Measurements from ENCODE around the gene COL5A1.

The COL5A1 gene

DNA sequence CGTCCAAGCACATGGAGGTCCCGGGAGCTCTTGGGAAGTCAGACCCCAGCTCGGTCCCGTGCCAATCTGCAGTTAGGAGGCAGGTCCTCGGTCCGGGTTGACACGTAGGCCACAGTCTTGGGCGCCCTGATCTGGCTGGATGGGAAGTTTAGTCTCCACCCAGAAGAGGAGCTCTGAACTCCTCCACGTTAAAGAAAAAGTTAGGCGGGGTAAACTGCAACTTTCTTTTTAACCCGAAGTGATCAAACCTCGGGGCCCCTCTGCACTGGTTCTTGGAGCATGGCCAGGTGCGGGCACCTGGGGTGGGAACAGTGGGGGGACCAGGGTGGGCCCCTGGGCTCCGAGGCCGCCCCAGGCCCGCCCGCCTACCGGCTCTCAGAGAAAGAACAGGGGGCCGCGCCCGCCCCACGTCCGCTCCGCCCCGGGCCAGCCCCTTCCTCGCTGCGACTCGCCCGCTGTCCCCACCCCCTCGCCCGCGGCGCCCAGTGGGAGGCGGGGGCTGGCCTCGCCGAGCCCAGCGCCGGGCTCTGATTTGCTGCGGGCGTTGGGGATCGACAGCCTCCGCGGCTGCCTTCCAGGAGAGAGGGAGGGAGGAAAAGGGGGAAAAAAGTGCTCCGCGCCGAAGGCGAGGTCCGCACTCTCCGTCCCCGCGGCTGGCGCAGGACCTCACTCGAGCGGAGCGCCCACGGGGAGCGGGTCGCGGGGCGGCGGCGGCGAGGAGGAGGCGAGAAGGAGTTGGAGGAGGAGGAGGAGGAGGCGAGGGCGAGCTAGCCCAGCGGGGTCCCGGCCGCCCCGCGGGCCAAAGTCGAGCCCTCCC is at the start of gene COL5A1:
TSS of gene COL5A1 (plus strand) at position 631 of the 817 bp plus-strand sequence. CDS start 385 bp downstream, outside the sequence.
- no peak for DNase-seq

DNA sequence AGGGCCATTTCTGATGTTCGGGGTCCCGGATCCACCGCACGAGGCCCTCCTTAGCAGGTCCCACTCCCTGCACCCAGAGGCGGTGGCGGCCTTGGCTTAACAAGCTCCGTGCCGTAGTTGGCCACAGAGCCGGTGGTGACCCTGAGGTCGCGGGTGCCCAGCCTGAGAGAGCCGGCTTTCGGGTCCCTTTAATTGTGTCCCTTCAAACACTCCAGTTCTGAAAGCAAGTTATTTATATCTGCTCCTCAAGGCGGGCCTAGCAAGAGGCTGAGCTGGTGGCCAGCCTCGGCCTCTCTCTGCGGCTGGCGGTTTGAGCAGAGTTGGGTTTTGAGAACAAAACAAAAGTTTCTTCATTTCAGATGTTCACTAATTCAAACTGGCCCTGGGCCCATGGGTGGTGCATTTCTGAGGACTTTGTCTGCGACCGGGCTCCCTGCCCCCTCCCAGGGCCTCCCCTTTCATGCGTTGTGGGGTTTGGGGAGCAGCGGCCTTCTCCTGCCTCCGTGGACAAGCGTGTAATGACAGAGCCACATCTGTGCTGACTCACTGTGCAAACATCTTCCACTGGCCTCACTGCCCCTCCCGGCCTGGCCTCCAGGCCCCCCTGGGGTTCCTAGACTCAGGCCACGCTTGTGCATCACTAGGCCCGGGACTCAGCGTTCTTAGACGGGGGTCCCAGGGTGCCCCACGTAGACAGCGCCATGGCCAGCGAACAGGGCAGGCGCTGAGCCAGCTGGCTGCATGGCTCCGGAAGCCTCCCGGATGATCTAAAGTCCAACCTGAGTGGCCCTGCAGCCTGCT is 49.4 kb upstream of the COL5A1 start:
- no peak for DNase-seq

DNA sequence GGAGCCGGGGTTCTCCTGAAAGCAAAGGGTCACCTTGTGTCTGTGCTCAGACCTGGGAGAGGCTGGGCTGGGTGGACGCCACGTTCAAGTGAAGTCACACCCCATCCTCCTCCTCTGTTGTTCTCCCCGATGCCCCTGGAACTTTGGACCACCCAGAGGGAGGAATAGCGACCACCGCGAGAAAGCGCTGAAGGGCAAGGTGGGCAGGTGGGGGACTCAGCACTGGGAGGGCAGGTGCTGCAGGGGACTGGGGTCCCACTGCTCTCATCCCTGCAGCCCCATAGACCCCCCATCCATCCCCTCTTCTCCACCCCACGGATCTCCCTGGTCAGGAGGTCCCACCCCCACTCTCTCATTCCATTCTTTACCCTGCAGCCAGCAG is 48.8 kb upstream of the COL5A1 start:
- DNase-seq, result no peak

DNA sequence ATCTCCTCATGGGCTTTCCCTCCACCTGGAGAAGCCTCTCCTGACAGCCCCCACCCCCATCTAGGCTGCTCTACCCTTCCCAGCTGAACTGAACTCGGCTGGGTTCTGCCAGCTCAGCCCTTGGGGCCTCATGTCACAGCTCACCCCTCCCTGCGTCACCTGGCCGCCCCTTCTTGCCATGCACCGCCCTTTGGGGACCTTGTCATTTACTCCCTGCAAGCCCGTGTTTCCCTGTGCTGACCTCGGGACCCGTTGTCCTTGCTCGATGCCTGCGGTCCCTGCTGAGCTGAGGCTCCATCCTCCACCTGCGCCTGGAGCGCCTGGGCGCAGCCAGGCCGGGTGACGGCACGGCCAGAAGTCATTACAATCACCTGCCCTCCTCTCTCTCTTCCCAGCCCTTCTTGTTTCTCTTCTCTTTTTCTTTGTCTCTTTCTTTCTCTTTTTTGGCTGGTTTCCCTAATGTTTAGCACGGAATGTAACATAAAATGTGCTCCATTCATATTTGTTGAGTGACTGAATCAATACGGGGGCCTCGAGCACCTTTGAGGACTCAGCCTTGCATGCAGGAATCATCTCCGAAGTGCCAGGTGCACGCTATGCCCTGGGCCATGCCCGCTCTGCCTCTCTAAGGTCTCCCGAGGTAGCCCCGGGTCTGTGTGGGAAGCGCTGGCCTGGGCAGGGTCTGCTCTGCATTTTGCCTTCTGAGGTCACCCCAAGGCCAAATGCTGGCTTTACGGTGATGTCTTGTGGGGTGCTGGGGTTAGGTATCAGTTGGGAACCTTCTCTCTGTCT is 48.1 kb upstream of the COL5A1 start:
- DNase-seq, result no peak

DNA sequence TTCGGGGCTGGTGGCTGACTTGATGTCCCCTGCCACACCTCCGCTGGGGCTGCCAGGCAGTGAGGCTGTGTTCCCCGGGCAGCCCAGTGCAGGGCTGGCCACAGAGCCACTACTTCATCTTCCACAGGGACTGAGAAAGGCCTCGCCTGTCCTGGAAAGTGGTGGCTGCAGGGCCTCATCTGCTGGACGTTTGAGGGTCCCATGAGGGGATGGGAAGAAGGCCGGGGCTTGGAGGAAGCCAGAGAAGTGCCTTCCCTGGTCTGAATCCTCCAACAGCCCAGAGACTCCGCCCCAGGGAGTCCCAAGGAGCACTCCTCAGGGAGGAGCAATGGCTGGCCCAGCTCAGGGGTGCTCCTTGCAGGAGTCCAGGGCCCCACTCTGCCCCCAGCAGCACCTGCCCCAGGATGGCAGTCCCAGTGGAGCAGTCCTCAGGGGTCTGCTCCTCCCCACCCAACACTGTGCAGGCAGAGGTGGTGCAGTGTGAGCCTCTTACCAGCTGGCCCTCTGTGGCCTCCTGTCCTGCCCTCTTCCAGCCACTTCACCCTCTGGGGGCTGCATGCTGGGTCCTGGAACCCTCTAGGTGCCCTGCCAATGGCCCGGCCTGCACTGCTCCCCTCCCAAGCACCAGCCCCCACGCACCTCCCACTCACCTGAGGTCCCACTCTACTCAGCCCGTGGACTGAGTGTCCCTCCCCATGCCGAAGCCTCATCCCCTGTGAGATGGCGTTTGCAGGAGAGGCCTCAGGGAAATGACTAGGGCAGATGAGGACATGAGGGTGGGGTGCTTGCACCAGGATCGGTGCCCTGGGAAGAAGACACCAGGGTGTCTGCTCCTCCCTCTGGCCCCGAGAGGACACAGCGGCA is 47.3 kb upstream of the COL5A1 start:
- DNase-seq, result no peak

DNA sequence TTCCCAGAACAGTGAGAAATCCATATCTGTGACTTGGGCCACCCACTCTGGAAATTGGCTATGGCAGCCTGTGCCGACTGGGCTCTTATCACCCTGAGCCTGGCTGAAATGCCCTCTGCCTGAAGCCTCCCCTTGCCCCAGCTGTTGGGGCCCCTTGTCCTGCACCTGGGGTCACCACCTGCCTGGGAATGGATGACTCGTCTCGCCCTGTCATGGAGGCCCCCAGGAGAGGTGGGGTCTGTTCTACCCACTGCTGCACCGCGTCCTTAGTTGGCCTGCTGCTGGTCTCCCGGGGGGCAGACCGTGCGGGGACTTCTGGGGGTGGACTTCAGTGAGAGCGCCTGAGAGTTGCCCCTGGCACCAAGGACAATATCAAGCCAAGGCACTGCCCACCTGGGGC is 46.6 kb upstream of the COL5A1 start:
- no peak for DNase-seq

DNA sequence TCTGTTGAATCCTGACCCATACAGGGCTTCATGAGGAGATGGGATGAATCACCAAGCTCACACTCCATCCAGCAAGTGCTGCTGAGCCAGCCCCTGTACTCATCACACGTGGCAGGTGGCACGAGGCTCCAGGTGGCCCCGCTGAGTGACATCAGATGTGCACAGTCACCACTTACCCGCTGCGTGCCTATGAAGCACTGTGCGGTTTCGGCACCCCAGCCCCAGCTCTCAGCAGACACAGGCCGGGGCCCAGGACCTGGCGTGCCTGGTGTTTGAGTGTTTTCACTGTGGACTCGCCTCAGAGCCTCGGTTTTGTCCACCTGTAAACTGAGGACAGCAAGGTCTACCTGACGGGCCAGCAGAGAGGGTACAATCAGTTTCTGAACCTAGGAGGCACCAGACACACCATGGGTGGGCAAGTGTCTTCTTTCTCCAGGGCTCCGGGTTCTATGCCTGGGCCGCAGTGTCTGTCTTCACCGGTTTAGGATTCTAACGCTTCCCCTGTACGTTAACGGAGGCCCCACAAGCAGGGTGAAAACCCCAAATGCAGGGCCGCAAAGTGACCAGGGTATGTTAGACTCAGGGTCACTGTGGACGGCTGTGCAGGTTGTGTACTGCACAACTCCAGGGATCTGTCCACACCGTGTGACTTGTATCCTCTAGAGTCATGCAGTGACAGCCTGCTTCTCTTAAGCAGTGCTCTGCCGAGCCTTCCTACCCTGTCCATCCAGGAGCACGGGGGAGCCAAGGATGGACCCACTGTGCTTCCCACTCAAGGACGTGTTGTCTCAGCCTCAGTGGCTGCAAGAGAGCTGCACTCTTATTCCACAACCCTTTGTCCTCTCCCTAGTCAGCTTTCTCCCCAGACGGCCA is 44.3 kb upstream of the COL5A1 start:
- no peak for DNase-seq

DNA sequence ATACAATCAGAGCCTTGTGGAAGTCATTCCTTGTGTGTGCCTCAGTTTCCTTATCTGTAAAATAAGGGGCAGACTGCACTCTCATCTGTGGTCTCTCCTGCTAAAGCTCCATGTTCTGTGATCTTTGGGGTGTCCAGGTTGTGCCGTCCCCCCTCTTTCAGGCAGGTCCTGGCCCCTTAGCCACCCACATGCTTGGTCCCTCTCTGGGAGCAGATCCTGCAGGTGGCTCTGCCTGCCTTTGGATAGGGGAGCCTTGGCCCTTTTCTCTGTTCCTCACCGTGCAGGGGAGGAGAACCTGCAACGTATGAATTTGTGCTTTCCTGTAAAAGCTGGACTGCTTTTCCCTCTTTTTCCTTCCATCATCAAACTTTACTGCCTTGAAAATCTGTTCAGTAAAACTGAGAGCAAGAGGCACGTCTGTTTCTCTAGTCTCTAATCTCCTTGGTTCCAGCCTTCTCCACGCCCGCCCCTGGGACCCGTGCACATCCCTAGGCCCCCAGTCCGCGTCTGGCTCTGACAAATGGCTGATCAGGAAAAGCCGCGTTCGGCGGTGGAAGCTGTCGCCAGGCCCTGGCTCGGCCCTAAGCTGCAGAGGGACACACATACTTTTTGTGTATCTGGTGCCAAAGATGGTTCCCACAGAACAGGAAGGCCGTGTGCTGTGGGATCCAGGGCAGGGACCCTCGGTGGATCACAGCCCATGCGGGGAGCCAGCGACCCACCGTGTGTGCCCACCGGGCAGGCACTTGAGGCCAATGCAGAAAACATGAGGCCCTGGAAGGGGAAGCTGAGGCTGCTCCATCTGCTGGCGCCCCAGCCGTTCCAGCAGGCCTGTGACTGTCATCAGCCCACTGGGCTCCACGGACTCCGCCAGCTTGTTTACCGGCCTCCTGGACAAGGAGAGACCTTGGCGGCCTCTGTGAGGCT is 43.4 kb upstream of the COL5A1 start:
- DNase-seq, result no peak

DNA sequence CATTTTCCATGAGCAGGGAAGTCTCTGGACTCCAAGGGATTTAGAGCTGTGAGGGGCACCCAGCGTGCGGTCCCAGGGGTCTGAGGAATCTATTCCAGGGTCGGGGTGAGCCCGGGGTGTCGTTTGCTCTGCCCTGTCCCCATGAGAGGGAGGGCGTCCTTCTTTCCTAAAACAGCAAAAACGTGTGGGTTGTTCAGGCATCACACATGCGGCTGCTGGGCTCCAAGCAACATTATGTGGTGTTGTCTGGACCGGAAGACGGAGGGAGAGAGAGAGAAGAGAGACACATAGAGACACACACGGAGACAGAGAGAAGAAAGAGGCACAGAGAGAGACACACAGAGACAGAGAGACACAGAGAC is 42.7 kb upstream of the COL5A1 start:
- DNase-seq, result no peak

DNA sequence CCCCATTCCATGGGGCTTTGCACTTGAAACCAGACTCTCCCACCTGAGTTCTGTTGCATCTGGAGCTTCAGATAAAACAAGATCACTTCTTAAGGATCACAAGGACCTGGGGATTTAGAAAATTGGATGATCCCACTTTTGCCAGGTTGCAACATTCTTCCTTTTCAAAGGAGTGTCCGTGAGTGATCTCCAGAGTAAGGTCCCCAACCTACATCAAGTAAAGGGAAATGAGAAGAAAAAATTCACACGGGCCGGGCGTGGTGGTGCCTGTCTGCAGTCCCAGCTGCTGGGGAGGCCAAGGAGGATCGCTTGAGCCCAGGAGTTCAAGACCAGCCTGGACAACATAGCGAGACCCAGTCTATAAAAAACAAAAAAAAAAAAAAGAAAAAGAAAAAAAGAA is 41.2 kb upstream of the COL5A1 start:
- DNase-seq, result no peak

DNA sequence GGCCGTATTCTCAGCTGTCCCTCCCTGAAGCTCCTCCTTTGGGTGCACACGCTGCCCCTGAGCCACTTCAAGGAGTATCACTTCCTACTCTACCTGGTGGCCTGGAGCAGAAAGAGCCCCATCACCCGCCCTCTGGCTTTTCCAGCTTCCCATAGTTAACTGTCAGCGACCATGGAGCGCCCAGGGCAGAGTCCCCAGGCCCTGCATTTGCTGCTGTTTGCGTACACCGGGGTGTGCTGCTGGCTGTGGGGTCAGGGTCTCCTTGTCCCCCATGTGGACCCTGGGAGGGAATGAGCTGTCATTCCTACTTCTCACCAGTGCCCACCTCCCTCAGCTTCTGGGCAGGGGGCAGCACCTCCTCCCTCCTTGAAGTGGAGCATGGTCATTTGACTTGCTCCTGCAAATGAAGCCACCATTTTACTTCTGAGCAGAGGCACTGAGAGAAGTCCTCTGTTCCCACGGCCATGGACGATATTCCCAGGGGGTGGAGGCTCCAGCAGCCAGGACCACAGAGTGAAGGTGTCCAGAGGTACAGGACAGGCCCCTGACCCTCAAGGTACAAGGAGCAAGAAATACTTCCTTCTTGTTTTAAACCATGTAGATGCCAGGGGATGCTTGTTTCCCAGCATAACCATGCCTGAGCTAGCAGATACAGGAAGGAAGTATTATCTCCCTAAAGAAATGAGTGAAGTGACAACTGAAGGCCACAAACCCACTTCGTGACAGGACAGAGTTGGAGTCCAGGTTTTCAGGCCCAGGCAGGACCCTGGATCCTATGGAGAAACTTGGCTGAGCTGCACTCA is 40.6 kb upstream of the COL5A1 start:
- no peak for DNase-seq

DNA sequence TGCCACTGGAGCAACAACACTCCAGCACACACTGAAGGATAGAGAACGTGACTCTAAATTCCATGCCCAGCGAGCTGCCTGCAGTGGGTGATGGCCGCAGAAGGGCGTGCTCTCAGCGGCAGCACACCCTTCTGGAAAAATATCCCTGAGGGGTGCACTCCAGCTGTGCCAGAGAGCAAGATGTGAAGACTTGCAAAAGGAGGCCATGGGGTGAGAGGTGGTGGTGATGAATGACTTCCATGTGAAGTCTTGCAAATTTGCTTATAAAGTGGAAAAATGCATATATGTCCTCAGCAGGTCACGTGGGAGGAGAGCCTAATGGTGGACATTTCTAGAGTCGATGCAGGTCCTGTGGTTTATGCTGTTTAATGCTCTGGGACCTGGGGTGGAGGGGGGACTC is 39.8 kb upstream of the COL5A1 start:
- DNase-seq, result no peak

DNA sequence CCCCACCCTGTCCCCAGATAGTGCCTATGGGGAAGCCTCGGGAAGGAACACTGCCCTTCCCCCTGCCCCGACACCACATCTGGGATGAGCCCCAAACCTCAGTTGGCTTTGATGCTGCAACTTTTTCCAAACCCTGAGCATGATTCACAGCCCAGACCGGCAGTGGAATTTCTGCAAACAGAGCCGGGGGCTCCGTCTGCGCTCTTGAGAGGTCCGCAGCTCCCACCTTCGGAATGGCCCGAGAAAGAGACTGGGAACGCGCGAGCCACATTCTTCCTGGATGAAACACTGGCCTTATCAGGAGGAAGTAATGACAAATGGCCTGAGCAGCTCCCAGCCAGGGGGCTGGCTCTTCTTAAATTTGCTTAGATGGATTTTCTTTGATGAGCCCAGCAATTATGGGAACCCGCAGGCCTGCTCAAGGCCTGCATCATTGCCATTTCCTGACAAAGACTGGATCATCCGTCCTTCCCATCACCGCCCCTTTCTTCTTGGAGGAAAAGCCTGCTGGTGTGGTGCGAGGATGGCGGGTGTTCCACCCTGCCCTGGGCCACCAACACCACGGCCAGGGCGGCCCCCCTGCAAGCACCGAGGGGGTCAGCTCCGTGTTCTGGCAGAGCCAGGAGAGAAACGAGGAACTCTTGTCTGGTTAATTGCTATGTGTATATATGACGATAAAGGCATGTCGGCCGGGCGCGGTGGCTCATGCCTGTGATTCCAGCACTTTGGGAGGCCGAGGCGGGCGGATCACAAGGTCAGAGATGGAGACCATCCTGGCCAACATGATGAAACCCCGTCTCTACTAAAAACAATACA is 38.8 kb upstream of the COL5A1 start:
- no peak for DNase-seq

DNA sequence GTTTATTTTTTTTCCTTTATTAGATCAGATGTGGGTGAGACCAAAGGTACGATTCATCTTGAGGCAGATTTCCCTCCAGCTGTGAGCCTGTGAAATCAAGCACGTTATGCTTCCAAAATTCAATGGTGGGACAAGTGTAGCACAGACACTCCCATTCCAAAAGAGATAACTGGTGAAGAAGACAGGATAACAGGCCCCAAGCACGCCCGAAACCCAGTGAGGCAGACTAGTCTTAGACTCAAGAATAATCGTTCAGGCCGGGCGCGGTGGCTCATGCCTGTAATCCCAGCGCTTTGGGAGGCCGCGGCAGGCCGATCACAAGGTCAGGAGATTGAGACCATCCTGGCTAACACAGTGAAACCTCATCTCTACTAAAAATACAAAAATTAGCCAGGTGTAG is 36.8 kb upstream of the COL5A1 start:
- no peak for DNase-seq

DNA sequence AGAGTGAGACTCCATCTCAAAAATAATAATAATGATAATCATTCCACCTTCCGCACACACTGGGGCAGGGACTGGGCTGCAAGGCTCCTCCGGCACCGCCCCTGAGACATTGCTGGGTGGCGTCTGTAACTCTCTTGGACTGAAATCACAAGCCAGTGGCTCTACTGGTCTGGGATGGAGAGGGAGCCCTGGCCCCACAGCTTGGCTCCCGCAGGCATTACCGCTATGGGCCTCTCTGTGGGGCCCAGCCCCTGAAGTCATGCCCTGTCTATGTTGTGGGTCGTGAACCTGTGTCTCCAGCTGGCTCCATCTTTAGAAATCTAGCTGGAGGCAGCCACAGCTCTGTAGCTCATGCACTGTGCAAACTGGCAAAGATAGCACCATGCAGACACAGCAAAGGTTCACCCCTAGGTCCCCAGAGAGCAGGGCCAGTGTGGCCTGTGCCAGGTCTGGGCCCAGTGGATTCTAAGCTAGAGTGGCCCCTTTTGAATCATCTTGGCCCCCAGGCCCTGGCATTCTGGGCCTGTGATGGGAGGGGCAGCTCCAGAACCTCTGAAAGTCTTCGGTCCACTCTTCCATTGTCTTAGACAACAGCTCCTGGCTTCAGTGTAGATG is 36.1 kb upstream of the COL5A1 start:
- no peak for DNase-seq

DNA sequence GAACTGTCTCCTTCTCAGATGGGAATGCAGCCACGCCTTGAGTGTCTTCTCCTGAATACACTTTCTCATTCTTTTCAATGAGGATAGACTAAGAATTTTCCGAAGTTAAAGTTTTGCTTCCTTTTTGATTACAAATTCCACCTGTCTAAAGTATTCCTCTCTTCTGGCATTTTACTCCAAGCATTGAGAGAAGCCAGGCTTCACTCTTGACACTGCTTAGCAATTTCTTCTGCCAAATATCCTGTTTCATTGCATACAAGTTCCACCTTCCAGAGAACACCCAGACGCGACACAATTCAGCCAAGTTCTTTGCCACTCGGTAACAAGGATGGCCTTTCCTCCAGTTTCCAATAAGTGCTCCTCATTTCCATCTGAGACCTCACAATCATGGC is 35.6 kb upstream of the COL5A1 start:
- no peak for DNase-seq

DNA sequence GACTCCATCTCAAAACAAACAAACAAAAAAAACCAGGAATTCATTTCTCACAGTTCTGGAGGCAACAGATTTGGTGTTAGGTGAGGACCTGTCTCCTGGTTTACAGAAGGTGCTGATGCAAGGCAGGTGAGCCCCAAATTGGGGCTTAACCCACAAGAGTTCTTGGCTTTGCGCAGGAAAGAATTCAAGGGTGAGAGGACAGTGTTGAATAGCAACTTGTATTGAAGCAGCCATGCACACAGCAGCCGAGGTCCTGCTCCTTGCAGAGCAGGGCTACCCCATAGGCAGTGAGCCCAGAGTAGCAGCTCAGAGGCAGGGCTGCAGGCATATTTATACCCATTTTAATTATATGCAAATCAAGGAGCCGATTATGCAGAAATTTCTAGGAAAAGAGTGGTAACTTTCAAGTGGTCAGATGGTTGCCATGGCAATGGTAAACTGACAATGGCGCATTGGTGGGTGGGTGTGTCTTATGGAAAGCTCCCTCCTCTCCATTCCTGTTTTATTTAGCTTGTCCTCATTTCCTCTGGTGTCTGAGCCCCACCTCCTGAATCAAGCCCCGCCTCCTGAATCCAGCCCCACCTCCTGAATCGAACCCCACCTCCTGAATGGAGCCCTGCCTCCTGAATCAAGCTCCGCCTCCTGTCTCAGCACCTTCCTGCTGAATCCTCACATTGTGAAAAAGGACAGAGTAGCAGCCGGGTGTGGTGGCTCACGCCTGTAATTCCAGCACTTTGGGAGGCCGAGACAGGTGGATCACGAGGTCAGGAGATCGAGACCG is 34.5 kb upstream of the COL5A1 start:
- DNase-seq, result no peak

Data from NCI-H1436 treated with DMSO at 0.1 percent for 48 hours (cell line).